ENCODE measurements around the gene MYO9B.
A peak's percentile ranks its signal among the peaks of the same experiment; 100 is the strongest.
"Not testable (repeated sequence)": the region's sequence is repeated elsewhere in the genome, so short reads cannot be mapped to it uniquely, and the experiment has no call there.

The MYO9B gene

DNA sequence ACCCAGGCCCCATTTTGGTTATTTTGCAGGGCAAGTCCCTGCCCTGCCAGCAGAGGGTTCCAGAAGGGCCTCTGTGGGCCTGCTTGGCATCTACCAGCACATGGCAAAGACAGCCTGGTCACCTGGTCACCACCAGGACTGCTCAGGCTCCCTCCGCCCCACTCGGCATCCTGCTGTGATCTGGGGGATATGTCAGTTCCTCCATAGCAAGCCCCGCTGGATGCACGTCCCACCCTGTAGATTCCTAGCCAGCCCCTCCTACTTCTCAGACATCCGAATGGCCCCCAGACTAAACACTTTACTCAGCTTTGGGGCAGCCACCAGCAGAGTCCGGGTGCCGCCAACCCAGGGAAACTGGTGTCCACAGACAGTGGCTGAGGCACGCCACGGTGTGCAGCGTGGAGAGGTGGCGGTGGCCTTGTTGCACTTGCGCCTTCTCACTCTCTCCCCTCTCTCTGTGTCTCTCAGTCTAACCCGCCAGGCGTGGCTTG lies 107.7 kb downstream of the MYO9B start:
- DNase-seq (ENCODE audit: low spot score): no peak

DNA sequence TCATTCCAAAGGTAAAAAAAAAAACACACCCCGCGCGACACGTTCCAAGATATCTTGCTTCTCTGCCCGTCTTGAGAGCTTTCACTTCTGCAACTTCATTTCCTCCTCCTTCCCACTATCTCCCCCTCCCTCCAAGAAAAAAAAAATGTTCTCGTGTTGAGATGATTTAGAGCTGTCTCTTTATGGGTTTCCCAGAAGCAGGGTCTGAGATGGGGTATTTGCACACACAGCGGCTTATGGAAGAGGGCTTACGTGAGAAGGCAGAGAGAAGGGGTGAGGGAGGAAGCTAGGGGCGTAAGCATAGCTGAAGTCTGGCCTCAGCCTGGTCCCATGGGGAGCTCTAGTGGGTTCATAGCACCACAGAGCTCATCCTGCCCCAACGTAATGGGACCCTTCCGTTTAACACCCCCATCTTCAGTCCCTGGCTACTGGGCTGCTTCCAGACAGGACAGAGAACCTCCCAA lies 108.3 kb downstream of the MYO9B start:
- DNase-seq (ENCODE audit: low spot score): no peak

DNA sequence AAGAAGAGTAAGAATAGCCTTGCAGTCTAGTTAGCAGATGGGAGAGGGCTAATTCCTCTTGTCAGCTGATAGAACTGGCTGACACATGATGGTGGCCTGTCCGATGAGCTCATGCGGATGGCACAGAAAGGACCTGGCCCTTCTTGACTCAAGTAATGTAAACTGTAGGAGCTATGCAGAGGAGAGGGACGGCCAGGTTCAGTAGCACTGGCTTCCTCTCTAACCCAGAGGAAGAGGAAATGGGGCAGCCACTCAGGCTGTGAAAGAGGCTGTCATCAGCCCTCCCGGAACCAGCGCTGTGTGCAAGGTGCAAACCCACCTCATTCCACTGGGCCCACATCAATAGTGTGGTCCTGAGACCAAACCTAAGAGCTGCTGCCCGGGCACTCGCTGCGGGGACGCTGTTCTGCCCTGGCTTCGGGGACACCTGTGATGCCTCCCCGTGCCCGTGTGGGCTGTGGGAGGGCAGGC lies 108.8 kb downstream of the MYO9B start:
- no peak for DNase-seq (ENCODE audit: low spot score)

DNA sequence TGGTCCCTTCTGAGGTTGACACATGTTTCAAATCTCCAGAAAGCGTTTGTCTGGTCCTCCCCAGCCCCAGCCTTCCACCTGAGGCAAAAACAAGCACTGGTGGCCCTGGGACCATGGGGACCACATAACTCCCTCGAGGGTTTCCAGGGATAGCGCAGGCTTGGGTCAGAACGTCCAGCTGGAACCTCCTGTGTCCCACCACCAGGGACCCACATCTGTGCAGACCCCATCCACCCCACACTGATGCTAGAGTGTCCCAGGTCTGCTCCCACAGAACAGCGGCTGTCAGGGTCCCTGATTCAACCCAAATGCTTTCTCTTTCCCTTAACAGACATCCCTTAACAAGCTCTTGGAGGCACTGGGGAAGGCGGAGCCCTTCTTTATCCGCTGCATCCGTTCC lies 110.0 kb downstream of the MYO9B start:
- no peak for DNase-seq (ENCODE audit: low spot score)

DNA sequence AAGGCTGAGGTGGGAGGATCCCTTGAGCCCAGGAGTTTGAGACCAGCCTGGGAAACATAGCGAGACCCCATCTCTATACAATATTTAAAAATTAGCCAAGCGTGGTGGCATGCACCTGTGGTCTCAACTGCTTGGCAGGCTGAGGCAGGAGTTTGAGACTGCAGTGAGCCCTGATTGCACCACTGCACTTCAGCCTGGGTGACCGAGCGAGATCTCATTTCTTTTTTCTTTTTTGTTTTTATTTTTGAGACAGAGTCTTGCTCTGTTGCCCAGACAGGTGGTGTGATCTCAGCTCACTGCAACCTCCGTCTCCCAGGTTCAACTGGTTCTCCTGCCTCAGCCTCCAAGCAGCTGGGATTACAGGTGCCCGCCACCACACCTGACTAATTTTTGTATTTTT lies 116.2 kb downstream of the MYO9B start:
- not testable (repeated sequence) for DNase-seq (ENCODE audit: low spot score)

DNA sequence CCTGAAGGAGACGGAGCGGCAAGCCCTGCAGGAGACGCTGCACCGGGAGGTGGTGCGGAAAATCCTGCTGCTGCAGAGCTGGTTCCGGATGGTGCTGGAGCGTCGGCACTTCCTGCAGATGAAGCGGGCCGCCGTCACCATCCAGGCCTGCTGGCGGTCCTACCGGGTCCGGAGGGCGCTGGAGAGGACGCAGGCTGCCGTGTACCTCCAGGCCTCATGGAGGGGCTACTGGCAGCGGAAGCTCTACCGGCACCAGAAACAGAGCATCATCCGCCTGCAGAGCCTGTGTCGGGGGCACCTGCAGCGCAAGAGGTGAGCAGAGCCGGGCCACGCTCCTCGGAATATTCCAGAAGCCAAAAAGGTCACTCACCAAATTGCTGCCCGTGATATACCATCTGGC lies 117.2 kb downstream of the MYO9B start:
- no peak for DNase-seq (ENCODE audit: low spot score)

DNA sequence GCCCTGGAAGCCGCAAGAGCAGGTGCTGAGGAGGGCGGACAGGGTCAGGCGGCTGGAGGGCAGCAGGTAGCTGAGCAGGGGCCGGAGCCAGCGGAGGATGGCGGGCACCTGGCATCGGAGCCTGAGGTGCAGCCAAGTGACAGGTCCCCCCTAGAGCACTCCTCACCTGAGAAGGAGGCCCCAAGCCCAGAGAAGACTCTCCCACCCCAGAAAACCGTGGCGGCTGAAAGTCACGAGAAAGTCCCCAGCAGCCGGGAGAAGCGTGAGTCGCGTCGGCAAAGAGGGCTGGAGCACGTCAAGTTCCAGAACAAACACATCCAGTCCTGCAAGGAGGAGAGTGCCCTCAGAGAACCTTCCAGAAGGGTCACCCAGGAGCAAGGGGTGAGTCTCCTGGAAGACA lies 119.0 kb downstream of the MYO9B start:
- no peak for DNase-seq (ENCODE audit: low spot score)

DNA sequence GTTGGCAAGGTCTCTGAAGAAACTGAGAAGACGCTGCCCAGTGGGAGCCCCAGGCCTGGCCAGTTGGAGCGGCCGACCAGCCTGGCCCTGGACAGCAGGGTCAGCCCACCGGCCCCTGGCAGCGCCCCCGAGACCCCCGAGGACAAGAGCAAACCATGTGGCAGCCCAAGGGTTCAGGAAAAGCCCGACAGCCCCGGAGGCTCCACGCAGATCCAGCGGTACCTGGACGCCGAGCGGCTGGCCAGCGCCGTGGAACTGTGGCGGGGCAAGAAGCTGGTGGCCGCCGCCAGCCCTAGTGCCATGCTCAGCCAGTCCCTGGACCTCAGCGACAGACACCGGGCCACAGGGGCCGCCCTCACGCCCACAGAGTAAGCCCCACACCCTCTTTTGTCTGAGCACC lies 119.5 kb downstream of the MYO9B start:
- no peak for DNase-seq (ENCODE audit: low spot score)

DNA sequence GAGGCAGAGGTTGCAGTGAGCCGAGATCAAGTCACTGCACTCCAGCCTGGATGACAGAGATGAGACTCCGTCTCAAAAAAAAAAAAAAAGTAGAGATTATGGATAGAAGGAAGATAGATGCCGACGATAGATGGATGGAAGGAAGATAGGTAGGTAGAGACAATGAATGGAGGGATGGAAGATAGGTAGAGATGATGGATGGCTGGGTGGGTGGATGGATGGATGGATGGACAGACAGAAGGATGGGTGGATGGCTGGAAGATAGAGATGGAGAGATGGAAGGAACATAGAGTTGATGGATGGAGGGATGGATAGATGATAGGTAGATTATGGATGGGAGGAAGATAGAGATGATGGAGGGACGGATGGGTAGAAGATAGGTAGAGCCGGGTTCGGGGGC lies 121.0 kb downstream of the MYO9B start:
- no peak for DNase-seq (ENCODE audit: low spot score)

DNA sequence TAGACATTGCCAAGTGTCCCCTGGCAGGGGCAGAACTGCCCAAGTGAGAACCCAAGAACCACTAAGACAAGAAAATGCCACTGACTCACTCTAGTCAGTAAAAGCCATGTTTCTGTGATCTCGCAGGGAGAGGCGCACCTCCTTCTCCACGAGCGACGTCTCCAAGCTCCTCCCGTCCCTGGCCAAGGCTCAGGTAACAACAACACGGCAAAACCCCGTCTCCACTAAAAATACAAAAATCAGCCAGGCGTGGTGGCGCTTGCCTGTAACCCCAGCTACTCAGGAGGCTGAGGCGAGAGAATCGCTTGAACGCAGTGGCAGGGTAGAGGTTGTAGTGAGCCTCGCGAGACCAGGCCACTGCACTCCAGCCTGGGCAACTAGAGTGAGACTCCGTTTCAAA lies 122.1 kb downstream of the MYO9B start:
- DNase-seq (ENCODE audit: low spot score): no peak

DNA sequence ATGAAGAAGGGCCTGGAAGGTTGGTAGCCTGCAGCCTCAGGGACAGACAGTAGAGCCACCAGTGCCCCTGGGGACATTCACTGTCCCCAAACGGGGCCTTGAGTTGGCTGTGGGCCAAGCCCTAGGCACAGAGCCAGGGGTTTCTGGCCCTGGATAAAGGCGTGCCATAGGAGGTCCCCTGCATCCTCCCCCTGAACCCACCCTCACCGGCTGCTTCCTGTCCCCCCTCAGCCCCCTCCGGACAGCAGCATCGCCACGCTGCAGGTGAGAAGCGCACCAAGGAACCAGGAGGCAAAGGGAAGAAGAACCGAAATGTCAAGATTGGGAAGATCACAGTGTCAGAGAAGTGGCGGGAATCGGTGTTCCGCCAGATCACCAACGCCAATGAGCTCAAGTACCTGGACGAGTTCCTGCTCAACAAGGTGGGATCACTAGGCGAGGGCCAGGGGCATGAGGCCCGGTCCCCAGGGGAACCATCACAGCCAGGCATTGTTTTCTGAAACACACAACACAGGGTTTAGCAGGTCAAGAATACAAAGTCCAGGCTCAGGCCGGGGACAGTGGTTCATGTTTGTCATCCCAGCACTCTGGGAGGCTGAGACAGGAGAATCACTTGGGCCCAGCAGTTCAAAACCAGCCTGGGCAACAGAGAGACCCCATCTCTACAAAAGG lies 125.0 kb downstream of the MYO9B start:
- DNase-seq (ENCODE audit: low spot score): no peak

DNA sequence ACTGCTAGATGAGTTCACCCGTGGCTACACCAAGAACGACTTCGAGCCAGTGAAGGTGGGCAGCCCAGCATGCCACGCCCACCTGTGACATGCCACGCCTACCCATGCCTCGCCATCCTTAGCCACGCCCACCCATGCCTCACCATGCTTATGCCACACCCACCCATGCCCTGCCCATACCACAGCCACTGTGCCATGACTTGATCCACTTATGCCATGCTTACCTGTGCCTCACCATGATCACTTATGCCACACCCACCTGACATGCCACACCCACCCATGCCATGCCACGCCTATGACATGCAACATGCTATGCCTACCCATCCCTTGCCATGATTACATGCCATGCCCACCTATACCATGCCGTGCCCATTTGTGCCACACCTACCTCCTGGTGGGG lies 126.7 kb downstream of the MYO9B start:
- DNase-seq (ENCODE audit: low spot score): no peak

DNA sequence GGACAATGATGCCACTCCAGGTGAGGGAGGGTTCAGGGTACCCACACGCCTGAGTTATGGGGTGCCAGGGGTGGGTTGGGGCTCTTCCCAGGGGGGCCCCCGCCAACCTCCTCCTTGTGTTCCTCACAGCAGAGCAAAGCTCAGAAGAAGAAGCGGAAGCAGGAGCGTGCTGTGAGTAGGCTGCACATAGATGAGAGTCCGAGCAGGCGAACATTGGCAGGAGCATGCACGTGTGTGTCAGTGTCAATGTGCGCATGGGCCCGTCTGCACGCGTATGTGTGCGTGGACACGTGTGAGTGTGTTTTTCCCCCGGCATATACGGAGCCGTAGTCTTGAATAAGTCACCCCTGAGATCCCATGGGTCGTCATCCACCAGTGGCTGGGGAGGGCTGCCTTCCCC lies 127.1 kb downstream of the MYO9B start:
- DNase-seq (ENCODE audit: low spot score): no peak

DNA sequence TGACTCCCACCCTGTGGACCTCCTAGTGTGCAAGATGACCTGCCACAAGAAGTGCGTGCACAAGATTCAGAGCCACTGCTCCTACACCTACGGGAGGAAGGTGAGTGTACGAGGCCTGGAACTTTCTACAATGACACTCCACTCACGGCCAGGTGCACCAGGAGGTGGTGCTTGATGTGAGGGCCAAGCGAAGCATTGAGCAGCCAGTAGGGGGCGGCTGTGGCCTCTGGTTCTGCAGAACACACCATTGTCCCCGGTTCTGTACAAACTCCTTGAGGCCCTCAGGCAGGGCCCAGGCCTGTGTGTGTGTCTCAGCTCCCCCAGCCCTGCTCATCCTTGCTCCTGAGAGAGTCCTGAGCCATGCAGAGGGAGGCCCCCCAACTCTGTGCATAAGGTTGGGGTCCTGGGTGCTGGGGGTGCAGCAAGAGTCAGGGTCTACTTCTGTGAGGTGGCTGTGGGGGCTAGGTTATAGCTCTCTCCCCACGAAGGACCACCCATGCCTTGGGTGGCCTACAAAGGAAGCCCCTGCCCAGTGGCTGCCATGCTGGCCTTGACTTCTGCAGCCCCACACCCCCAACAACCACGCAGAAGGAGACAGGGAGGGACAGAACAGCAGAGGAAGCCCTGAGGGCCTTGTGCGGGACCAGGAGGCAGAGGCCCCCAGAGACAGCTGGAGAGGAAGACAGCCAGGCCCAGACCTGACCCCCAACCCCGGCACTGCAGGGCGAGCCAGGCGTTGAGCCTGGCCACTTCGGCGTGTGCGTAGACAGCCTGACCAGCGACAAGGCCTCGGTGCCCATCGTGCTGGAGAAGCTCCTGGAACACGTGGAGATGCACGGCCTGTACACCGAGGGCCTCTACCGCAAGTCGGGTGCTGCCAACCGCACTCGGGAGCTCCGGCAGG lies 129.9 kb downstream of the MYO9B start:
- peak; percentile 72 for DNase-seq (ENCODE audit: low spot score)

DNA sequence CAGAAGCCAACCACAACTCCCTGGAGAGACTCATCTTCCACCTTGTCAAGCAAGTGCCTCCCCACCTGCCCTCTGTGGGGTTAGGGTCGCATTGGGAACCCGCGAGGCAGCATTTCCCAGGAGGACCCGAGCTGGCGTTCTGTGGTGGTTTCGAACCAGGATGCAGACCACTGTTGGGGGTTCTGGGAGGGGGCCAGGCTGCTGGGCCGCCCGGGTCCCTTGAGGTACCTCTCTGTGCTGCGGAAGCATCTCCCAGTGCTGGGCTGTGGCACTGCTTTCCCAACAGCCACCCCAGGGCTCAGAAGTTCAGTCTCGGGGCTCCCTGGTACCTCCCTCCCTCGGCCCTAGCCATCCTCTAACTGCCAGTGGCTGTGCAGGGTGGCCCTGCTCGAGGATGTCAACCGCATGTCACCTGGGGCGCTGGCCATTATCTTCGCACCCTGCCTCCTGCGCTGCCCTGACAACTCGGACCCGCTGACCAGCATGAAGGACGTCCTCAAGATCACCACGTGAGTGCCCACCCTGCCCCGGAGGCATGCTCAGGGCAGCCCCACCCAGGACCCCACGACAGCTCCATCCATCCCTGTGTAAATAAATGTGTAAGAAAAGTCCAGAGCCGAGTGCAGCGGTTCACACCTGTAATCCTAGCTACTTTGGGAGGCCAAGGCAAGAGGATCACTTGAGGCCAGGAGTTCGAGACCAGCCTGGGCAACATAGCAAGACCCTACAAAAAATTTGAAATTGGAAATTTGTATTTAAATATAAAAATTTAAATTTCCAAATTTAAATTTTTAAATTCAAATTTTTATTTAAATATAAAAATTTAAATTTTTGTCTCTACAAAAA lies 131.4 kb downstream of the MYO9B start:
- no peak for DNase-seq (ENCODE audit: low spot score)

DNA sequence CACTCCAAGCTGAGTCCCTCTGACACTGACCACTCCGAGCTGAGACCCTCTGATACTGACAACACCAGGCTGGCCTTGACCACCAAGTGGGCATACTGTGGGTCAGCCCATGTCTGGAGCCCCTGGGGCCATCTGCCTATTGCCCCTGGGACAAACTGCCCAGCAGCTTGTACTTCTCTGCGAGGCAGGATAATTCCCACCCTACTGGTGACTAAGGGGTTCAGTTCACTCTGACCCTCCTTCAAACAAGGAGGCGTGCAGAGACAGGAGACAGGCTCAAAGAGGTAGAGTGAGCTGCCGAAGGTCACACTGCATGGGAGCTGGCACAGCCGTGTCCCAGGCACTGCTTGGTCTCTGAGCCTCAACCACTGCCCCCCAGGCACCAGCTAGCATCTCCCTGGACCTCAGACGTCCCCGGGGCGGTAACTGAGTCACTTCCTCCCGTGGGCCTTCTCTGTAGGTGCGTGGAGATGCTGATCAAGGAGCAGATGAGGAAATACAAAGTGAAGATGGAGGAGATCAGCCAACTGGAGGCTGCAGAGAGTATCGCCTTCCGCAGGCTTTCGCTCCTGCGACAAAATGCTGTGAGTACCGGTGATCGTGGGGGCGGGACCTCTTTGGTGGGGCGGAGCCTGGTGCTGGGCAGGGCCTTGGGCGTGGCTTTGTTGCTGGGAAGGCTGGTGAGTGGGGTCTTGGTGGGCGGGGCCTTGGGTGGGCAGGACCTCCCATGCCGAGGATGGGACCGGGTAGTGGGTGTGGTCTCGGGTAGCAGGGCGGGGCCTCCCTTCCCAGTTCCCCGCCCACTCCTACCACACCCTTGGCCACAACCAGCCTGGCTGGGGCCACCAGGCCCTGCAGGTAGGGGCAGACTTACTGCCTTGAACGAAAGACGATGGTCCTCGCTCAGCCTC lies 133.8 kb downstream of the MYO9B start:
- no peak for DNase-seq (ENCODE audit: low spot score)

DNA sequence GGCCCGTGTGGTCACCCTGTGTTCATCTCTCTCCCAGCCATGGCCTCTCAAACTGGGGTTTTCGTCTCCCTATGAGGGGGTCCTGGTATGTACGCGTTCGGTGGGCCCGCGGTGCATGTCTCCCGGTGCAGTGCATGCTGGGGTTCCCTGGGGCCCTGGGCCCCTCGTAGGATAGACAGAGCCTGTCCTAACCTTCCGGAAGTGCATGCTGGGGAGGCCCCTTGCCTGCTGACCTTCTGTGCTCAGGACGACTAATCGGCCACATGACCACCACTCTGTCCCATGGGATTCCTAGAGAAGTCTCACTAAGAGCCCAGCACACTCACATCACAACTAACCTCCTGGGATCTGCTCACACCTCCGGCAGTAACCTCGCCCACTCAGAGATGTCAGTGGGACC lies 134.7 kb downstream of the MYO9B start:
- no peak for DNase-seq (ENCODE audit: low spot score)

DNA sequence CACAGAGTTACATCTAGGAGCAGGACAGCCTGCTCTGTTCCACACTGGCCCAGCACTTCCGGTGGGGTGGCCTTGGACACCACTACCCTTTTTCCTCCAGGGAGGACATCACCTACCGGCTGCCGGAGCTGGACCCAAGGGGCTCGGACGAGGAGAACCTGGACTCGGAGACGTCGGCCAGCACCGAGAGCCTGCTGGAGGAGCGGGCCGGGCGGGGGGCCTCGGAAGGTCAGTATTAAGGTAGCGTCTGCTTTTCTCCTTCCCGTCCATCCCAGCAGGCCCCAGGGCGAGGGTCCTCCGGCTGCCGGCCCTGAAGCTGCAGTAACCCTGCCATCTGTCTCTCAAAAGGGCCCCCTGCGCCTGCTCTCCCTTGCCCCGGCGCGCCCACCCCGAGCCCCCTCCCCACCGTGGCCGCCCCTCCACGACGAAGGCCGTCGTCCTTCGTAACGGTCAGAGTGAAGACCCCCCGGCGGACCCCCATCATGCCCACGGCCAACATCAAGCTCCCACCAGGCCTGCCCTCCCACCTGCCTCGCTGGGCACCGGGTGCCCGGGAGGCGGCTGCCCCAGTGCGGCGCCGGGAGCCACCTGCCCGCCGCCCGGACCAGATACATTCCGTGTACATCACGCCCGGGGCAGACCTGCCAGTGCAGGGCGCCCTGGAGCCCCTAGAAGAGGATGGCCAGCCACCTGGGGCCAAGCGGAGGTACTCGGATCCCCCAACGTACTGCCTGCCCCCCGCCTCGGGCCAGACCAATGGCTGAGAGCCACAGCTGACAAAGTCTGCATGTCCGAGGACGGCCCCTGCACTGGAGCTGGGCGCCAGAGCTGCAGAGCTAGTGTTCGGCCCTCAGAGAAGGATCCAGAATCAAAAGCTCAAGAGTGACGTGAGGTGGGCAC lies 136.2 kb downstream of the MYO9B start:
- no peak for DNase-seq (ENCODE audit: low spot score)

DNA sequence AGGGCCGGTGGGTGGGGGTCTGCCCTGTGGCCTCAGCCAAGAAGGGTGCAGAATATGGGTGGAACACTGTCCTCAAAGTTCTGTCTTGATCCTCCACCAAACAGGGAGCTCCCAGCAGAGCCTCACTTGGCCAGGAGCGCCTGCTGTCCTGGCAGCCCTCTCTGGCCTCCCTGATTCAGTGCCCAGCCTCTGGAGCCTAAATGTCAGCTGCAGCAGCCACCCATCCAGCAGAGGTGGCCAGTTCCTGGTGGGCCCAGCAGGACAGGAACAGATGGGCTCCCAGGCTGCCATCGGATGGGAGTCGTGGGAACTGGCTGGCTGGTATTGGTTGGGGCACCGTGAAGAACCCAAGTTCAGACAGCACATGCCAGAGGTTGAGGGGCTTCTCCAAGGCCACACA lies 137.8 kb downstream of the MYO9B start:
- DNase-seq (ENCODE audit: low spot score): no peak

DNA sequence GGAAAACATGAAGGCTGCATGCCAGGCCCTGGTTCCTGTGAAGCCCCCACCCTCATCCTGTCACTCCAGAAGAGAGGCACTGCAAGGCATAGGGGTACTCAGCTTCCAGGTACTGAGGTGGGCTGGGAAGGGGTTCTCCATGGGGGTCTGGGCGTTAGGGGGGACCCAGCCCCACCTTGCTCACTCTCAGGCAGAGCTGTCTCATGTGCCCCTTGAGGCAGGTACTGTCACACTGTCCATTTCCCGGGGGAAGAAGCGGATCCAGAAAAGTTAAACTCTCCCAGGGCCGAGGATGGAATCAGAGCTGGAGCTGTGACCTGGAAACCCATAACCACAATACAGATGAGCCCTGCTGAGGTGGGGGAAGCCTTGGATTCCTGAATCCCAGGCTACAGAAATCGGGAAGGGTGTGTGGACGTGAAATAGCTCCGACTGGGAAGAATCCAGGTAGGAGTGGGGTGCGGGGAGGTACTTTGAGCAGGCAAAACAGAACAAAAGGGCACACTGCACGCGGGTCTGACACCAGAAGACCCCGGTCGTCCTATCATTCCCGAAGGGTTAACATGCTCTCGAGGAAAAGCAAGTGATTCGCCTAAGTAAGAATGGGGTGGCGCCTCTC lies 139.0 kb downstream of the MYO9B start:
- DNase-seq (ENCODE audit: low spot score): no peak
